ENCODE data around the gene CD70.

Gene CD70

GRCh38 chr19:6588508-6589345 is 2.2 kb downstream of the CD70 start:
- Histone ChIP-seq H3K4me1 (ENCODE audit: insufficient read depth, low read length, poor library complexity, severe bottlenecking) (no peaks in the 10 kb centered on the region), H3K9me2 (replicated peaks; ENCODE audit: low read depth, low read length) (no peaks in the 10 kb centered on the region), H3K27me3 (ENCODE audit: insufficient read depth, low read length, poor library complexity, severe bottlenecking) (peaks cover 6% of the 10 kb centered on the region), H3K36me3 (ENCODE audit: insufficient read depth, low read length) (no peaks in the 10 kb centered on the region), H3F3A (ENCODE audit: low read depth) (no peaks in the 10 kb centered on the region), H4K20me1 (ENCODE audit: insufficient read depth, low read length, poor library complexity, severe bottlenecking) (no peaks in the 10 kb centered on the region), H3K9me3 (ENCODE audit: insufficient read depth, low read depth, low read length) (no peaks in the 10 kb centered on the region), H3K4me2 (ENCODE audit: low read depth, low read length, poor library complexity, severe bottlenecking) (no peak overlapping the region), H2AFZ (ENCODE audit: low read length) (no peak overlapping the region), H3K79me2 (ENCODE audit: insufficient read depth, low read length) (no peaks in the 10 kb centered on the region), H3K9ac (ENCODE audit: low read depth, low read length, poor library complexity, severe bottlenecking) (no peak overlapping the region), H3K4me3 (ENCODE audit: low read length, poor library complexity, severe bottlenecking) (no peak overlapping the region)
- TF ChIP-seq EZH2phosphoT487 (IDR thresholded peaks at IDR 0.05; ENCODE audit: borderline replicate concordance): no peak
- TF ChIP-seq, protein P1, sequence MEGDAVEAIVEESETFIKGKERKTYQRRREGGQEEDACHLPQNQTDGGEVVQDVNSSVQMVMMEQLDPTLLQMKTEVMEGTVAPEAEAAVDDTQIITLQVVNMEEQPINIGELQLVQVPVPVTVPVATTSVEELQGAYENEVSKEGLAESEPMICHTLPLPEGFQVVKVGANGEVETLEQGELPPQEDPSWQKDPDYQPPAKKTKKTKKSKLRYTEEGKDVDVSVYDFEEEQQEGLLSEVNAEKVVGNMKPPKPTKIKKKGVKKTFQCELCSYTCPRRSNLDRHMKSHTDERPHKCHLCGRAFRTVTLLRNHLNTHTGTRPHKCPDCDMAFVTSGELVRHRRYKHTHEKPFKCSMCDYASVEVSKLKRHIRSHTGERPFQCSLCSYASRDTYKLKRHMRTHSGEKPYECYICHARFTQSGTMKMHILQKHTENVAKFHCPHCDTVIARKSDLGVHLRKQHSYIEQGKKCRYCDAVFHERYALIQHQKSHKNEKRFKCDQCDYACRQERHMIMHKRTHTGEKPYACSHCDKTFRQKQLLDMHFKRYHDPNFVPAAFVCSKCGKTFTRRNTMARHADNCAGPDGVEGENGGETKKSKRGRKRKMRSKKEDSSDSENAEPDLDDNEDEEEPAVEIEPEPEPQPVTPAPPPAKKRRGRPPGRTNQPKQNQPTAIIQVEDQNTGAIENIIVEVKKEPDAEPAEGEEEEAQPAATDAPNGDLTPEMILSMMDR (conservative IDR thresholded peaks at IDR 0.05; ENCODE audit: low read length): no peak

GRCh38 chr19:6587998-6588507 is 2.9 kb downstream of the CD70 start:
- Histone ChIP-seq H2AFZ (ENCODE audit: low read length) (no peak overlapping the region), H3K4me2 (ENCODE audit: low read depth, low read length, poor library complexity, severe bottlenecking) (no peak overlapping the region), H3K9ac (ENCODE audit: low read depth, low read length, poor library complexity, severe bottlenecking) (no peak overlapping the region)

GRCh38 chr19:6587093-6587820 is 3.7 kb downstream of the CD70 start:
- Histone ChIP-seq H3K9me3 (ENCODE audit: insufficient read depth, low read depth, low read length) (no peaks in the 10 kb centered on the region), H2AFZ (ENCODE audit: low read length) (peak overlapping the region; percentile 78), H3K4me3 (ENCODE audit: low read length, poor library complexity, severe bottlenecking) (peak overlapping the region; percentile 50), H3F3A (ENCODE audit: low read depth) (no peaks in the 10 kb centered on the region), H3K4me1 (ENCODE audit: insufficient read depth, low read length, poor library complexity, severe bottlenecking) (no peaks in the 10 kb centered on the region), H3K9me2 (replicated peaks; ENCODE audit: low read depth, low read length) (no peaks in the 10 kb centered on the region), H4K20me1 (ENCODE audit: insufficient read depth, low read length, poor library complexity, severe bottlenecking) (no peaks in the 10 kb centered on the region), H3K9ac (ENCODE audit: low read depth, low read length, poor library complexity, severe bottlenecking) (no peak overlapping the region), H3K36me3 (ENCODE audit: insufficient read depth, low read length) (no peaks in the 10 kb centered on the region), H3K79me2 (ENCODE audit: insufficient read depth, low read length) (no peaks in the 10 kb centered on the region), H3K27me3 (ENCODE audit: insufficient read depth, low read length, poor library complexity, severe bottlenecking) (peaks cover 6% of the 10 kb centered on the region), H3K4me2 (ENCODE audit: low read depth, low read length, poor library complexity, severe bottlenecking) (peak overlapping the region; percentile 55)
- no peak for TF ChIP-seq EZH2phosphoT487 (IDR thresholded peaks at IDR 0.05; ENCODE audit: borderline replicate concordance)
- TF ChIP-seq, protein P1 (conservative IDR thresholded peaks at IDR 0.05; ENCODE audit: low read length): no peak

More at GRCh38 chr19:6587998-6588507, 2.9 kb downstream of the CD70 start:
- peaks cover 6% of the 10 kb centered on the region for H3K27me3 ChIP-seq (ENCODE audit: insufficient read depth, low read length, poor library complexity, severe bottlenecking)
- H3K36me3 ChIP-seq (ENCODE audit: insufficient read depth, low read length): no peaks in the 10 kb centered on the region
- H3K4me3 ChIP-seq (ENCODE audit: low read length, poor library complexity, severe bottlenecking): no peak overlapping the region
- no peaks in the 10 kb centered on the region for H3K79me2 ChIP-seq (ENCODE audit: insufficient read depth, low read length)
- TF ChIP-seq EZH2phosphoT487 (IDR thresholded peaks at IDR 0.05; ENCODE audit: borderline replicate concordance): no peak
- TF ChIP-seq, protein P1 (conservative IDR thresholded peaks at IDR 0.05; ENCODE audit: low read length): no peak
- no peaks in the 10 kb centered on the region for H4K20me1 ChIP-seq (ENCODE audit: insufficient read depth, low read length, poor library complexity, severe bottlenecking)
- no peaks in the 10 kb centered on the region for H3K9me2 ChIP-seq (replicated peaks; ENCODE audit: low read depth, low read length)
- H3K9me3 ChIP-seq (ENCODE audit: insufficient read depth, low read depth, low read length): no peaks in the 10 kb centered on the region
- no peaks in the 10 kb centered on the region for H3F3A ChIP-seq (ENCODE audit: low read depth)
- no peaks in the 10 kb centered on the region for H3K4me1 ChIP-seq (ENCODE audit: insufficient read depth, low read length, poor library complexity, severe bottlenecking)
